Thoracic aorta (tissue), 2 donors: ENCODE measurements around the gene SLC35E2B. TPM values are rescaled to one million over a fixed set of nuclear protein-coding genes. Genes with fewer than 3 reads are reported as not detected.

ENCODE experiments used
- ATAC-seq: fragments of 150-250 bp; one replicate; pipeline ENCODE4 v1.8.0; 2017; ENCODE audit warnings: low read depth; ENCODE audit not compliant: insufficient number of reproducible peaks, low FRiP score
- DNase-seq: peaks from one replicate; pipeline ENCODE4 v3.0.0-alpha.2; 2020; ENCODE audit warnings: low spot score
- H3K27ac ChIP-seq, 2 donors: fragments of 200-600 bp; sonication (generic); 1 replicate in 1 of 2; 2 replicates in 1 of 2; pipeline ENCODE4 v1.5.1; 2016; ENCODE audit warnings: mild to moderate bottlenecking in 2 of 2, moderate library complexity in 2 of 2
- H3K27me3 ChIP-seq: fragments of 200-600 bp; sonication (generic); replicated peaks from 2 replicates; pipeline ENCODE4 v1.6.0; 2016; ENCODE audit warnings: mild to moderate bottlenecking; ENCODE audit not compliant: insufficient read depth
- H3K36me3 ChIP-seq: fragments of 200-600 bp; sonication (generic); one replicate; pipeline ENCODE4 v1.5.1; 2016
- H3K4me1 ChIP-seq, 2 donors: fragments of 200-600 bp; sonication (generic); 1 replicate in 1 of 2; 2 replicates in 1 of 2; pipeline versions ENCODE4 v1.5.1 to v1.6.0; 2016; ENCODE audit warnings: low read depth in 2 of 2, mild to moderate bottlenecking in 1 of 2; ENCODE audit not compliant: control insufficient read depth in 1 of 2
- H3K4me3 ChIP-seq: fragments of 200-600 bp; sonication (generic); 2 replicates; pipeline ENCODE4 v1.5.1; 2016; ENCODE audit warnings: mild to moderate bottlenecking
- H3K9me3 ChIP-seq: fragments of 200-600 bp; sonication (generic); 2 replicates; pipeline ENCODE4 v1.5.1; 2016
- total RNA-seq, 2 donors: library from RNA; depleted of rRNA; stranded (reverse); fragments of >200 nt; gene quantifications; one replicate each; pipeline versions ENCODE4 v1.1.0 to v1.2.3, GENCODE V29; 2016
- TF ChIP-seq, protein P1 (sequence below): fragments of 200-600 bp; sonication (generic); IDR thresholded peaks from one replicate; pipeline ENCODE4 v1.5.1; 2019; ENCODE audit warnings: antibody characterized with exemption

The SLC35E2B gene
- total RNA-seq, 2 donors from 2014 or later = 37.2 to 48.3 TPM

- ATAC-seq (no peak), DNase-seq (no peak)
- Histone ChIP-seq H3K9me3 (no peaks in the 10 kb centered on the region), H3K36me3 (peaks cover 11% of the 10 kb centered on the region), H3K4me1 (peaks cover 0 to 4% of the 10 kb centered on the region in 2 donors), H3K27me3 (no peaks in the 10 kb centered on the region), H3K4me3 (no peak overlapping the region), H3K27ac (no peak overlapping the region)
- TF ChIP-seq, protein P1, sequence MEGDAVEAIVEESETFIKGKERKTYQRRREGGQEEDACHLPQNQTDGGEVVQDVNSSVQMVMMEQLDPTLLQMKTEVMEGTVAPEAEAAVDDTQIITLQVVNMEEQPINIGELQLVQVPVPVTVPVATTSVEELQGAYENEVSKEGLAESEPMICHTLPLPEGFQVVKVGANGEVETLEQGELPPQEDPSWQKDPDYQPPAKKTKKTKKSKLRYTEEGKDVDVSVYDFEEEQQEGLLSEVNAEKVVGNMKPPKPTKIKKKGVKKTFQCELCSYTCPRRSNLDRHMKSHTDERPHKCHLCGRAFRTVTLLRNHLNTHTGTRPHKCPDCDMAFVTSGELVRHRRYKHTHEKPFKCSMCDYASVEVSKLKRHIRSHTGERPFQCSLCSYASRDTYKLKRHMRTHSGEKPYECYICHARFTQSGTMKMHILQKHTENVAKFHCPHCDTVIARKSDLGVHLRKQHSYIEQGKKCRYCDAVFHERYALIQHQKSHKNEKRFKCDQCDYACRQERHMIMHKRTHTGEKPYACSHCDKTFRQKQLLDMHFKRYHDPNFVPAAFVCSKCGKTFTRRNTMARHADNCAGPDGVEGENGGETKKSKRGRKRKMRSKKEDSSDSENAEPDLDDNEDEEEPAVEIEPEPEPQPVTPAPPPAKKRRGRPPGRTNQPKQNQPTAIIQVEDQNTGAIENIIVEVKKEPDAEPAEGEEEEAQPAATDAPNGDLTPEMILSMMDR = no peak
These were observed 70.4 kb downstream of the SLC35E2B start for GRCh38 chr1:1622010-1622787.

DNA sequence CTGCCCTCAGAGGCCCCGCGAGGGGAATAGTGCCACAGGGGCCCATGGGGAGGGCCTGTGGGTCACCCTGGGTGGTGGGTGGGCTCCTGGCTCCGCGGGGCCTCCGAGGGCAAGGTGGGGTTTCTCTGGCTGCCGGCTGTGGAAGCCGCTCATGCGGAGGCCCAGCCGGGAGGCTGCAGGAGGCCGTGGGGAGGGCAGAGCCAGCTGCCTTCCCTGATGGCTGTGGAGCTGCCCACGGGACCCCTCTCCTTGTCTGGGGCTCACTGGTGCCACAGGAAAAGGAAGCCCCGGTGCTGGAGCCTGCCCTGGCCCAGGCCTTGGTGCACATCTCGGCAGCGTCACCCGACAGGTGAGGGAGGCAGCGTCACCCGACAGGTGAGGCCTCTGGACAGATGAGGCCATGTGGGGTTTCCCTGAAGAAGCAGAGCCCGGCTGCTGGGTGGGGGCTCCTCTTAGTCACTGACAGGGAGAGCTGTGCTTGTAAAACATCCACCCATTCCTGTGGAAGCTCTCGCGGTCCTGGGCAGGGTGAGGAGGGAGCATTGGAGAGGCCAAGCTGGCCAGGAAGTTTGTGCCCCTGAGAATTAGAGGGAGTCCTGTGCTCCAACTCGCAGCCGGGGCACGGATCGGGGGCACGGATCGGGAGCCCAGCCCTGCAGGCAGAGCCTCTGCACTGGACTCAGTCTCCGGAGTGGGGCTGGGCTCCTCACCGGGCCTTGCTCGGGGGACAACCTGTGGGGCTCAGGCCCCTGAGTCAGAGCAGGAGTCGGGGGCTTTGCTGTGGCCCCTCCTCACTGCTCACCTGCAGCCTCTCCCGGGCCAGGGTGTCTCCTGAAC, 71.2 kb downstream of the SLC35E2B start:
- H3K27ac ChIP-seq = no peak overlapping the region
- H3K36me3 ChIP-seq = peaks cover 8% of the 10 kb centered on the region
- DNase-seq (no peak), ATAC-seq (no peak)
- TF ChIP-seq, protein P1 = no peak
- H3K4me3 ChIP-seq = no peak overlapping the region
- peaks cover 6 to 12% of the 10 kb centered on the region in 2 donors for H3K4me1 ChIP-seq
- no peaks in the 10 kb centered on the region for H3K9me3 ChIP-seq
- H3K27me3 ChIP-seq = no peaks in the 10 kb centered on the region

DNA sequence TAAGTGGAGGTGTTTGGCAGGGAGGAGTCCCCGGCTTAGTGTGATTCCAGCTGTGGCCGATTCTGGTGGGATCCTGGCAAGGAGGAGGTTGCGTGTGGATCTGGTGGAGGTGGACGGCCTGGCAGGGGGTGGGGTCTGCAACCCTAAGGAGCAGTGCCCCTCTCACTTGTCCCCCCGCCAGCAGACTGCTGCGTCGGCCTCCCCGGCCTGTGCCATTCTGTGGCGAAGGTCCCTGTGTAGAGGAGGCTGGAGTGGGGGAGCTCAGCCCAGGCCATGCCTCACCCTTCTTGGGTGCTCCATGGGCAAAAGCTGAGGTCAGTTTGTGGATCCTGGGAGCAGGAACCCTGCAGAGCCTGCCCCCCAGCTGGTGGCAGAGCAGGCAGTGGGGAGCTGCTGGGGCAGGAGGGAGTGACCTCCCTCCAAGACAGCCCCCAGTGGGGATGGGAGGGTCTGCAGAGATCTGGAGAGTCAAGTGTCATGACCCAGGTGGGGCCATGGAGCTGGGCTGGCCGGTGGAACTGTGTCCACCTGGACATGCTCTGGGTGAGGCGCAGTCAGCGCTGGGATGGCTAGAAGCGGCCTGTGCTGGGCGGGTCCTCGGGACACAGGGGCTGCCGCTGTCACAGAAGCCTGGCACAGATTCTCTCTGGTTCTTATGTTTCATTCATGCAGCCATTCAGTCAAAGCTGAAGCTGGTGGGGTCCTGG, 72.0 kb downstream of the SLC35E2B start:
- TF ChIP-seq, protein P1 = no peak
- Histone ChIP-seq H3K4me1 (peaks cover 8 to 13% of the 10 kb centered on the region in 2 donors), H3K36me3 (peaks cover 8% of the 10 kb centered on the region)

GRCh38 chr1:1619917-1620361, 72.7 kb downstream of the SLC35E2B start:
- peaks cover 8% of the 10 kb centered on the region for H3K36me3 ChIP-seq

More for the DNA sequence above, 72.0 kb downstream of the SLC35E2B start:
- no peak for ATAC-seq
- no peak for DNase-seq
- Histone ChIP-seq H3K4me3 (no peak overlapping the region), H3K9me3 (no peaks in the 10 kb centered on the region), H3K27me3 (no peaks in the 10 kb centered on the region), H3K27ac (no peak overlapping the region)

More at GRCh38 chr1:1619917-1620361, 72.7 kb downstream of the SLC35E2B start:
- TF ChIP-seq, protein P1 = no peak
- Histone ChIP-seq H3K4me1 (peaks cover 8 to 13% of the 10 kb centered on the region in 2 donors), H3K27ac (no peak overlapping the region), H3K27me3 (no peaks in the 10 kb centered on the region), H3K9me3 (no peaks in the 10 kb centered on the region), H3K4me3 (no peak overlapping the region)
- ATAC-seq = no peak
- DNase-seq = no peak
